ENCODE data around the gene CA6.

DNA sequence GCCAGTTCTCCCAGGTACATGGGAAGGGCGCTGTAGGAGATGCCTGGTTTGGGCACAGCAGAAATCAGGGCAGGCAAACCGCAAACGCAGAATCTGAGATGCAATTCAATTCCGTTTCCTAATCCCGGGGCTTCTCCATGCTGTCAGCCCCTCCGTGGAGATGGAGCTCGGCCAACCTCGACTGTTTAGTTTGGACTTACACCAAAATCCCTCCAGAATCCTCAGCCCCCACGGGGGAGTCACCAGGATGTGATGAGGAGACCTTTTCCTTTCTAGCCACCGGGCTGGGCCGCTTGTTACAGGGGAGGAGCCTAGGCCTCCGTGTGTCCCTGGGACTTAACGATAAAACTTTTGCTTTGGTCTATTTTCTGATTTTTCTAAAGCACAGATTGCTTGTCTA, 72.7 kb downstream of the CA6 start:
- TF ChIP-seq POLR2A (IDR thresholded peaks at IDR 0.05) (no peak), CTCF (IDR thresholded peaks at IDR 0.05) (no peak)
